DOHH2 (cell line): ENCODE results near the gene FTO.

Experiments
- CTCF ChIP-seq: fragments of 200-600 bp; sonication (generic); IDR thresholded peaks from one replicate; pipeline ENCODE4 v1.5.1; 2014; ENCODE audit warnings: antibody characterized with exemption, mild to moderate bottlenecking, low read depth, low read length; ENCODE audit not compliant: poor library complexity, severe bottlenecking
- EZH2phosphoT487 ChIP-seq: fragments of 200-600 bp; sonication (generic); IDR thresholded peaks from 2 replicates; pipeline ENCODE4 v1.6.1; 2017; ENCODE audit warnings: borderline replicate concordance, mild to moderate bottlenecking, antibody characterized with exemption, low read length, moderate library complexity, mixed read lengths

- TF ChIP-seq CTCF (no peak), EZH2phosphoT487 (no peak)
These were observed 364.3 kb downstream of the FTO start for GRCh38 chr16:54068212-54068611.
